Activated CD8-positive, alpha-beta memory T cell treated with anti-CD3 and anti-CD28 coated beads, Interleukin-2, amount 50 U/mL, for 4 hours (primary cell): Measurements from ENCODE around the gene OS9.

Experiments
- DNase-seq: peaks from one replicate; pipeline ENCODE4 v3.0.0-alpha.2; 2020

Gene OS9

GRCh38 chr12:57754411-57755193, 60.7 kb downstream of the OS9 start, which contains the start of gene MARCHF9:
Gene MARCHF9, plus strand, starts transcription at chr12:57755103. Its CDS starts 426 bp downstream, at chr12:57755529.
- DNase-seq = peak; percentile 81

- DNase-seq = no peak
Measured at GRCh38 chr12:57755194-57755453, 61.2 kb downstream of the OS9 start.

GRCh38 chr12:57755454-57756372, 61.8 kb downstream of the OS9 start:
- DNase-seq = peak; percentile 45

GRCh38 chr12:57756406-57757341, 62.7 kb downstream of the OS9 start:
- peak; percentile 72 for DNase-seq

GRCh38 chr12:57757771-57758170, 63.8 kb downstream of the OS9 start:
- DNase-seq = no peak

GRCh38 chr12:57758552-57759359, 64.8 kb downstream of the OS9 start:
- no peak for DNase-seq

GRCh38 chr12:57759360-57759980, 65.5 kb downstream of the OS9 start:
- peak; percentile 46 for DNase-seq

- no peak for DNase-seq
Measured at GRCh38 chr12:57760347-57760982, 66.5 kb downstream of the OS9 start.

- no peak for DNase-seq
Measured at GRCh38 chr12:57761391-57761998, 67.6 kb downstream of the OS9 start.

GRCh38 chr12:57762463-57762862, 68.5 kb downstream of the OS9 start:
- no peak for DNase-seq

GRCh38 chr12:57763881-57764661, 70.1 kb downstream of the OS9 start:
- no peak for DNase-seq

- no peak for DNase-seq
Measured at GRCh38 chr12:57764662-57765002, 70.7 kb downstream of the OS9 start.

GRCh38 chr12:57765003-57765697, 71.2 kb downstream of the OS9 start:
- peak; percentile 67 for DNase-seq

- DNase-seq = no peak
Measured at GRCh38 chr12:57765698-57766463, 71.9 kb downstream of the OS9 start.

- DNase-seq = no peak
Measured at GRCh38 chr12:57766464-57767304, 72.8 kb downstream of the OS9 start, which contains the start of gene CYP27B1. Gene CYP27B1, minus strand, starts transcription at chr12:57767078. Its CDS starts 37 bp downstream, at chr12:57767041.

GRCh38 chr12:57767305-57767698, 73.4 kb downstream of the OS9 start:
- no peak for DNase-seq

- no peak for DNase-seq
Measured at GRCh38 chr12:57767876-57768275, 73.9 kb downstream of the OS9 start.
